Ectodermal cell (in vitro differentiated cells): ENCODE results near the gene RFPL3.
A peak's percentile ranks its signal among the peaks of the same experiment; 100 is the strongest.

Source experiments
- H3K27ac ChIP-seq: 2 replicates; pipeline ENCODE4 v1.7.0; 2013; ENCODE audit warnings: mild to moderate bottlenecking, low read depth, low read length; ENCODE audit not compliant: insufficient read depth, poor library complexity, severe bottlenecking
- H3K27me3 ChIP-seq: 2 replicates; pipeline ENCODE4 v1.7.0; 2013; ENCODE audit warnings: mild to moderate bottlenecking, low read length; ENCODE audit not compliant: insufficient read depth, control insufficient read depth, poor library complexity, severe bottlenecking
- H3K36me3 ChIP-seq: one replicate; pipeline ENCODE4 v1.7.0; 2013; ENCODE audit warnings: low read length; ENCODE audit not compliant: control insufficient read depth, insufficient read depth
- H3K4me1 ChIP-seq: one replicate; pipeline ENCODE4 v1.7.0; 2013; ENCODE audit warnings: low read length; ENCODE audit not compliant: control insufficient read depth, insufficient read depth
- H3K4me3 ChIP-seq: 2 replicates; pipeline ENCODE4 v1.7.0; 2013; ENCODE audit warnings: low read depth, low read length, control low read depth; ENCODE audit not compliant: insufficient read depth
- H3K9me3 ChIP-seq: 2 replicates; pipeline ENCODE4 v1.7.0; 2013; ENCODE audit warnings: mild to moderate bottlenecking, low read length, moderate library complexity; ENCODE audit not compliant: control insufficient read depth
- WGBS, 2 experiments: methylation state at CpG; one replicate each; pipeline ENCODE4 v1.1.7; 2013; ENCODE audit warnings: missing lambda C conversion rate in 2 of 2; 5-methylcytosine and 5-hydroxymethylcytosine counted together

RFPL3 gene

GRCh38 chr22:32328306-32329201 lies 29.1 kb upstream of the RFPL3 start:
- Histone ChIP-seq H3K9me3 (no peaks in the 10 kb centered on the region), H3K27me3 (no peaks in the 10 kb centered on the region), H3K36me3 (no peaks in the 10 kb centered on the region), H3K4me1 (no peaks in the 10 kb centered on the region), H3K4me3 (no peak overlapping the region), H3K27ac (no peak overlapping the region)
- WGBS, 2 experiments: 91 to 95% methylated on average over 8 of the region's 8 CpGs

GRCh38 chr22:32329202-32329645 lies 28.4 kb upstream of the RFPL3 start:
- WGBS, 2 experiments: 93% methylated on average over 8 of the region's 8 CpGs
- Histone ChIP-seq H3K9me3 (no peaks in the 10 kb centered on the region), H3K27me3 (no peaks in the 10 kb centered on the region), H3K36me3 (no peaks in the 10 kb centered on the region), H3K4me1 (no peaks in the 10 kb centered on the region), H3K27ac (no peak overlapping the region), H3K4me3 (no peak overlapping the region)

- Histone ChIP-seq H3K4me3 (no peak overlapping the region), H3K36me3 (no peaks in the 10 kb centered on the region), H3K4me1 (peaks cover 10% of the 10 kb centered on the region), H3K9me3 (no peaks in the 10 kb centered on the region), H3K27ac (no peak overlapping the region), H3K27me3 (no peaks in the 10 kb centered on the region)
- 94 to 95% methylated on average over 28 of the region's 28 CpGs for WGBS, 2 experiments
Observed at GRCh38 chr22:32331236-32331917, 26.3 kb upstream of the RFPL3 start.

- Histone ChIP-seq H3K4me1 (peaks cover 17% of the 10 kb centered on the region), H3K9me3 (no peaks in the 10 kb centered on the region), H3K27me3 (no peaks in the 10 kb centered on the region), H3K36me3 (no peaks in the 10 kb centered on the region), H3K4me3 (no peak overlapping the region), H3K27ac (no peak overlapping the region)
- WGBS, 2 experiments: 86% methylated on average over 15 of the region's 15 CpGs
Observed at GRCh38 chr22:32331918-32332725, 25.5 kb upstream of the RFPL3 start.

- Histone ChIP-seq H3K4me1 (peaks cover 23% of the 10 kb centered on the region), H3K9me3 (no peaks in the 10 kb centered on the region), H3K27me3 (no peaks in the 10 kb centered on the region), H3K36me3 (no peaks in the 10 kb centered on the region), H3K27ac (no peak overlapping the region), H3K4me3 (no peak overlapping the region)
- 87 to 91% methylated on average over 9 to 10 of the region's 10 CpGs for WGBS, 2 experiments
Observed at GRCh38 chr22:32333141-32333768, 24.4 kb upstream of the RFPL3 start.

- Histone ChIP-seq H3K4me1 (peaks cover 24% of the 10 kb centered on the region), H3K36me3 (no peaks in the 10 kb centered on the region), H3K9me3 (no peaks in the 10 kb centered on the region), H3K27ac (no peak overlapping the region), H3K27me3 (no peaks in the 10 kb centered on the region), H3K4me3 (no peak overlapping the region)
- WGBS, 2 experiments: 89 to 92% methylated on average over 13 of the region's 13 CpGs
Observed at GRCh38 chr22:32333769-32334659, 23.7 kb upstream of the RFPL3 start.

GRCh38 chr22:32334660-32335365 lies 22.9 kb upstream of the RFPL3 start:
- Histone ChIP-seq H3K9me3 (no peaks in the 10 kb centered on the region), H3K27me3 (no peaks in the 10 kb centered on the region), H3K4me1 (peaks cover 24% of the 10 kb centered on the region), H3K4me3 (no peak overlapping the region), H3K27ac (no peak overlapping the region), H3K36me3 (no peaks in the 10 kb centered on the region)
- WGBS, 2 experiments: 91% methylated on average over 17 of the region's 17 CpGs

GRCh38 chr22:32335471-32335870 lies 22.2 kb upstream of the RFPL3 start:
- H3K27ac ChIP-seq: peak overlapping the region; percentile 47
- no peaks in the 10 kb centered on the region for H3K9me3 ChIP-seq
- peaks cover 24% of the 10 kb centered on the region for H3K4me1 ChIP-seq
- H3K4me3 ChIP-seq: no peak overlapping the region
- WGBS, 2 experiments: 87 to 92% methylated on average over 10 of the region's 10 CpGs
- H3K36me3 ChIP-seq: no peaks in the 10 kb centered on the region
- H3K27me3 ChIP-seq: no peaks in the 10 kb centered on the region
